NT2/D1 (cell line): Measurements from ENCODE around the gene ZBTB11.
"Not testable (repeated sequence)": the region's sequence is repeated elsewhere in the genome, so short reads cannot be mapped to it uniquely, and the experiment has no call there.

ENCODE experiments used
- DNase-seq: peaks from one replicate; pipeline ENCODE4 v3.0.0-alpha.2; 2011; ENCODE audit warnings: low read depth, low spot score
- H3K27me3 ChIP-seq: 2 replicates; pipeline ENCODE4 v1.6.0; 2011; ENCODE audit warnings: mild to moderate bottlenecking; ENCODE audit not compliant: insufficient read length, insufficient read depth
- H3K36me3 ChIP-seq: 2 replicates; pipeline ENCODE4 v1.6.1; 2011; ENCODE audit warnings: mild to moderate bottlenecking, low read length, mixed read lengths; ENCODE audit not compliant: insufficient read depth, insufficient read length
- H3K4me1 ChIP-seq: 2 replicates; pipeline ENCODE4 v1.5.1; 2011; ENCODE audit not compliant: insufficient read depth, insufficient read length
- H3K4me3 ChIP-seq: 2 replicates; pipeline ENCODE4 v1.5.1; 2011; ENCODE audit warnings: low read depth; ENCODE audit not compliant: insufficient read length
- H3K9ac ChIP-seq: 2 replicates; pipeline ENCODE4 v1.6.0; 2011; ENCODE audit warnings: low read depth; ENCODE audit not compliant: insufficient read length
- H3K9me3 ChIP-seq: 2 replicates; pipeline ENCODE4 v1.5.1; 2011; ENCODE audit warnings: mild to moderate bottlenecking, low read length; ENCODE audit not compliant: insufficient read depth
- SUZ12 ChIP-seq: IDR thresholded peaks from 2 replicates; pipeline ENCODE4 v1.6.1; 2011; ENCODE audit not compliant: insufficient read length, insufficient read depth; ENCODE audit errors: extremely low read depth
- YY1 ChIP-seq: IDR thresholded peaks from 2 replicates; pipeline ENCODE4 v1.6.1; 2011; ENCODE audit not compliant: insufficient read length, insufficient read depth
- ZNF274 ChIP-seq: IDR thresholded peaks from 2 replicates; pipeline ENCODE4 v1.6.1; 2011; ENCODE audit warnings: mild to moderate bottlenecking, low read depth, low read length

Gene ZBTB11

GRCh38 chr3:101629219-101629618 is 47.7 kb downstream of the ZBTB11 start:
- Histone ChIP-seq H3K4me3 (no peak overlapping the region), H3K27me3 (no peaks in the 10 kb centered on the region), H3K36me3 (no peaks in the 10 kb centered on the region), H3K9ac (no peak overlapping the region), H3K4me1 (no peaks in the 10 kb centered on the region), H3K9me3 (peaks cover 15% of the 10 kb centered on the region; the same call in 1 of the 2 replicates)
- TF ChIP-seq YY1: no peak
- no peak for TF ChIP-seq ZNF274
- TF ChIP-seq SUZ12: no peak
- no peak for DNase-seq

- H3K27me3 ChIP-seq: no peaks in the 10 kb centered on the region
- no peaks in the 10 kb centered on the region for H3K36me3 ChIP-seq
- peaks cover 15% of the 10 kb centered on the region; the same call in 1 of the 2 replicates for H3K9me3 ChIP-seq
- no peak overlapping the region for H3K4me3 ChIP-seq
- no peak overlapping the region for H3K9ac ChIP-seq
- H3K4me1 ChIP-seq: no peaks in the 10 kb centered on the region
- TF ChIP-seq ZNF274 (no peak), SUZ12 (no peak), YY1 (no peak)
- no peak for DNase-seq
Measured at GRCh38 chr3:101625879-101626278, 51.1 kb downstream of the ZBTB11 start.

- TF ChIP-seq YY1: no peak
- TF ChIP-seq SUZ12: no peak
- no peak for TF ChIP-seq ZNF274
- Histone ChIP-seq H3K9me3 (peaks cover 15% of the 10 kb centered on the region; the same call in 1 of the 2 replicates), H3K36me3 (no peaks in the 10 kb centered on the region), H3K4me3 (no peak overlapping the region), H3K9ac (no peak overlapping the region), H3K4me1 (no peaks in the 10 kb centered on the region), H3K27me3 (no peaks in the 10 kb centered on the region)
- DNase-seq: no peak
Measured at GRCh38 chr3:101624857-101625256, 52.1 kb downstream of the ZBTB11 start.

- H3K36me3 ChIP-seq: no peaks in the 10 kb centered on the region
- H3K9ac ChIP-seq: no peak overlapping the region
- no peak overlapping the region for H3K4me3 ChIP-seq
- TF ChIP-seq YY1 (no peak), SUZ12 (no peak), ZNF274 (no peak)
- H3K27me3 ChIP-seq: no peaks in the 10 kb centered on the region
- no peaks in the 10 kb centered on the region for H3K4me1 ChIP-seq
- peaks cover 15% of the 10 kb centered on the region; the same call in 1 of the 2 replicates for H3K9me3 ChIP-seq
- no peak for DNase-seq
Measured at GRCh38 chr3:101623656-101624055, 53.3 kb downstream of the ZBTB11 start.

- Histone ChIP-seq H3K9me3 (peaks cover 5% of the 10 kb centered on the region; the same call in 1 of the 2 replicates), H3K4me1 (no peaks in the 10 kb centered on the region), H3K4me3 (no peak overlapping the region), H3K9ac (no peak overlapping the region), H3K36me3 (no peaks in the 10 kb centered on the region), H3K27me3 (no peaks in the 10 kb centered on the region)
- DNase-seq: no peak
- TF ChIP-seq ZNF274 (no peak), YY1 (no peak), SUZ12 (no peak)
Measured at GRCh38 chr3:101619734-101620133, 57.2 kb downstream of the ZBTB11 start.

DNA sequence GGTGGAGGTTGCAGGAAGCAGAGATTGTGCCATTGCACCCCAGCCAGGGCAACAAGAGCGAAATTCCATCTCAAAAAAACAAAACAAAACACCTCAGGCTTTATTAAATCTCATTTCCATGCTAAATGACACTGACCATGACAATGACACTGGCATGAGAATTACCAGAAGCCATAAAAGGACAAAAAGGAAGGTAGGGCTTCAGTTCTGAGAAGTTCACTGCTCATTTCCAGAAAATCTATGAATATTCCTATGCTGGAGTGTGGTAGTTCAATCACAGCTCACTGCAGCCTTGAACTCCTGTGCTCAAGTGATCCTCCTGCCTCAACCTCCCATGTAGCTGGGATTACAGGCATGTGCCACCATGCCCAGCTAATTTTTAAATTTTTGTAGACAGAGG is 58.2 kb downstream of the ZBTB11 start:
- H3K36me3 ChIP-seq: no peaks in the 10 kb centered on the region
- no peak for DNase-seq
- H3K4me1 ChIP-seq: no peaks in the 10 kb centered on the region
- H3K9me3 ChIP-seq: no peaks in the 10 kb centered on the region
- no peaks in the 10 kb centered on the region for H3K27me3 ChIP-seq
- H3K4me3 ChIP-seq: no peak overlapping the region
- no peak overlapping the region for H3K9ac ChIP-seq
- TF ChIP-seq SUZ12: no peak
- TF ChIP-seq ZNF274: no peak
- no peak for TF ChIP-seq YY1

DNA sequence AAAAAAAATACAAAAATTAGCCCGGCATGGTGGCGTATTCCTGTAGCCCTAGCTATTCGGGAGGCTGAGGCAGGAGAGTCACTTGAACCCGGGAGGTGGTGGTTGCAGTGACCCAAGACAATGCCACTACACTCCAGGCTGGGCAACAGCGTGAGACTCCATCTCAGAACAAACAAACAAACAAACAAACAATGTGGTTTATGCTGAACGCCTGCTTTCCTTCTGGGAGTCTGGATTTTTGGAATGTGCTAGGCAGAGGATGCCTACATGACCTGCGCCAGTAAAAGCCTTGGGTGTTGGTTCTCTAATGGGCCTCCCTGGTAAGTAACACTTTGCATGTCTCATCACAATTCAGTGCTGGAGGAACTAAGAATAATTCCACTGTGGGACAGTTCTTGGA is 59.5 kb downstream of the ZBTB11 start:
- H3K9ac ChIP-seq: no peak overlapping the region
- TF ChIP-seq YY1 (no peak), SUZ12 (no peak), ZNF274 (no peak)
- H3K4me1 ChIP-seq: no peaks in the 10 kb centered on the region
- H3K4me3 ChIP-seq: no peak overlapping the region
- no peak for DNase-seq
- H3K9me3 ChIP-seq: no peaks in the 10 kb centered on the region
- no peaks in the 10 kb centered on the region for H3K36me3 ChIP-seq
- no peaks in the 10 kb centered on the region for H3K27me3 ChIP-seq

GRCh38 chr3:101615525-101615924 is 61.4 kb downstream of the ZBTB11 start:
- H3K36me3 ChIP-seq: no peaks in the 10 kb centered on the region
- no peak overlapping the region for H3K9ac ChIP-seq
- DNase-seq: no peak
- H3K4me1 ChIP-seq: no peaks in the 10 kb centered on the region
- H3K4me3 ChIP-seq: no peak overlapping the region
- H3K9me3 ChIP-seq: no peaks in the 10 kb centered on the region
- TF ChIP-seq SUZ12: no peak
- no peak for TF ChIP-seq ZNF274
- no peaks in the 10 kb centered on the region for H3K27me3 ChIP-seq

DNA sequence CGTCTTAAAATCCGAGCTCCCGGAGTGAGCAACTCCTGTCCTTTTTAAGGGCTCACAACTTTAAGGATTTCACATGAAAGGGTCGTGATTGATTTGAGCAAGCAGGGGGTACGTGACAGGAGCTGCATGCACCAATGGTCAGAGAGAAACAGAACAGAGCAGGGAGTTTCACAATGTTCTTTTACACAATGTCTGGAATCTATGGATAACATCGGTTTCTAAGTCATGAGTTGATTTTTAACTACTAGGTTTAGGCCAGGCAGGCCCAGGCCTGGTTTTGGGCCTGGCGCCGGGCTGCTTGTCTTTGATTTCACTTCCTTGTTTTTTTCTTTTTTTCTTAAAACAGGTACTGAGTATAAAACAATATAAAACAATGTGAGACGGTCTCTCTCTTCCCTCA is 63.9 kb downstream of the ZBTB11 start:
- DNase-seq, H3K27me3 ChIP-seq, H3K9ac ChIP-seq, H3K4me3 ChIP-seq, H3K9me3 ChIP-seq, H3K36me3 ChIP-seq, H3K4me1 ChIP-seq: not testable (repeated sequence)
